CD8-positive, alpha-beta memory T cell (primary cell): ENCODE results near the gene RANGRF. TPM values are rescaled to one million over a fixed set of nuclear protein-coding genes. Genes with fewer than 3 reads are reported as not detected.

ENCODE experiments used
- CTCF ChIA-PET: fragments of 350-600 bp; sonication (Branson Sonifier 250); formaldehyde crosslinking; loops from one replicate; lab custom pipeline; 2021; ENCODE audit warnings: antibody characterized with exemption; lab: Charles Lee
- POLR2A ChIA-PET: fragments of 350-600 bp; sonication (Branson Sonifier 250); formaldehyde crosslinking; loops from one replicate; lab custom pipeline; 2021; ENCODE audit warnings: antibody characterized with exemption; lab: Charles Lee
- DNase-seq, 5 donors: peaks; one replicate each; pipeline versions ENCODE4 v3.0.0 to v3.0.0-alpha.2; 2020 to 2022; ENCODE audit warnings: mixed read lengths in 1 of 5
- H3K27ac ChIP-seq: one replicate; pipeline ENCODE4 v1.7.0; 2013; ENCODE audit warnings: low read depth, mild to moderate bottlenecking, low read length, moderate library complexity
- H3K27me3 ChIP-seq: 2 replicates; pipeline ENCODE4 v1.7.0; 2013; ENCODE audit warnings: low read length, mild to moderate bottlenecking; ENCODE audit not compliant: insufficient read depth, poor library complexity, severe bottlenecking
- H3K36me3 ChIP-seq: 2 replicates; pipeline ENCODE4 v1.7.0; 2013; ENCODE audit warnings: mild to moderate bottlenecking, low read length, moderate library complexity; ENCODE audit not compliant: insufficient read depth
- H3K4me1 ChIP-seq: 2 replicates; pipeline ENCODE4 v1.7.0; 2013; ENCODE audit warnings: mild to moderate bottlenecking, low read length, moderate library complexity; ENCODE audit not compliant: insufficient read depth
- H3K4me3 ChIP-seq: 2 replicates; pipeline ENCODE4 v1.7.0; 2013; ENCODE audit warnings: mild to moderate bottlenecking, low read length
- H3K9me3 ChIP-seq: 2 replicates; pipeline ENCODE4 v1.7.0; 2013; ENCODE audit warnings: mild to moderate bottlenecking, low read length
- H3K27ac Mint-ChIP-seq, 8 donors: one replicate each; pipeline ENCODE4 v1.8.0; 2020 to 2021; ENCODE audit warnings: mixed read lengths in 8 of 8, mild to moderate bottlenecking in 6 of 8, inconsistent platforms in 3 of 8, moderate library complexity in 3 of 8
- H3K27me3 Mint-ChIP-seq, 2 donors: one replicate each; pipeline ENCODE4 v1.8.0; 2020 to 2021; ENCODE audit warnings: mixed read lengths in 2 of 2, mild to moderate bottlenecking in 1 of 2, moderate library complexity in 1 of 2
- H3K36me3 Mint-ChIP-seq, 3 donors: one replicate each; pipeline ENCODE4 v1.8.0; 2020 to 2021; ENCODE audit warnings: mixed read lengths in 3 of 3, inconsistent platforms in 1 of 3, mild to moderate bottlenecking in 1 of 3
- H3K4me1 Mint-ChIP-seq, 3 donors: one replicate each; pipeline ENCODE4 v1.8.0; 2020 to 2021; ENCODE audit warnings: mixed read lengths in 3 of 3, inconsistent platforms in 1 of 3, mild to moderate bottlenecking in 1 of 3
- H3K4me3 Mint-ChIP-seq, 7 donors: one replicate each; pipeline ENCODE4 v1.8.0; 2020 to 2021; ENCODE audit warnings: mixed read lengths in 7 of 7, mild to moderate bottlenecking in 6 of 7, moderate library complexity in 4 of 7, inconsistent platforms in 2 of 7
- H3K9me3 Mint-ChIP-seq, 5 donors: one replicate each; pipeline ENCODE4 v1.8.0; 2020 to 2022; ENCODE audit warnings: mixed read lengths in 5 of 5, mild to moderate bottlenecking in 3 of 5, moderate library complexity in 2 of 5, inconsistent platforms in 1 of 5
- polyA plus RNA-seq: library from polyadenylated mRNA; unstranded; fragments of 300-500 nt; fragmentation: Illumina TruSeq; gene quantifications from one replicate; pipeline ENCODE4 v1.2.3, GENCODE V29; 2021
- total RNA-seq, 2 experiments: library from RNA; stranded (reverse); gene quantifications; one replicate each; pipeline ENCODE4 v1.2.3, GENCODE V29; 2021

The RANGRF gene
- total and polyA plus RNA-seq, 3 experiments from 2014 or later = 66.2 to 81.7 (median 71.1) TPM

DNA sequence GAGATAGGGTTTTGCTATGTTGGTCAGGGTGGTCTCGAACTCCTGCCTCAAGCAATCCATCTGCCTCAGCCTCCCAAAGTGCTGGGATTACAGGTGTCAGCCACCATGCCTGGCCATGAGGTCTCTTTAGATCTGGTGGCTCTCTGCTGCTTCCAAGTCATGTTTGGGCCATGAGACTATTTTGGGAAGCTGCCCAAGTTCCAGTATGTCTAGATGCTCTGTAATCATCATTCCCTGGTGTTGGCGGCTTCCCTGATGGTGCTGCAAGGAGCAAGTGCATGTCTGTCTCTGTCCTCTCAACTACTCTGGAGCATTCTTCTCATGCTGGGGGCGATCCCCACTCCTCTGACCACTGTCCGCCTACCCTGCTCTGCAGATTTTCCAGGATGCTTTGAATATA lies 44.8 kb downstream of the RANGRF start:
- H3K4me3 Mint-ChIP-seq = no peak overlapping the region
- POLR2A ChIA-PET = no interaction called here

DNA sequence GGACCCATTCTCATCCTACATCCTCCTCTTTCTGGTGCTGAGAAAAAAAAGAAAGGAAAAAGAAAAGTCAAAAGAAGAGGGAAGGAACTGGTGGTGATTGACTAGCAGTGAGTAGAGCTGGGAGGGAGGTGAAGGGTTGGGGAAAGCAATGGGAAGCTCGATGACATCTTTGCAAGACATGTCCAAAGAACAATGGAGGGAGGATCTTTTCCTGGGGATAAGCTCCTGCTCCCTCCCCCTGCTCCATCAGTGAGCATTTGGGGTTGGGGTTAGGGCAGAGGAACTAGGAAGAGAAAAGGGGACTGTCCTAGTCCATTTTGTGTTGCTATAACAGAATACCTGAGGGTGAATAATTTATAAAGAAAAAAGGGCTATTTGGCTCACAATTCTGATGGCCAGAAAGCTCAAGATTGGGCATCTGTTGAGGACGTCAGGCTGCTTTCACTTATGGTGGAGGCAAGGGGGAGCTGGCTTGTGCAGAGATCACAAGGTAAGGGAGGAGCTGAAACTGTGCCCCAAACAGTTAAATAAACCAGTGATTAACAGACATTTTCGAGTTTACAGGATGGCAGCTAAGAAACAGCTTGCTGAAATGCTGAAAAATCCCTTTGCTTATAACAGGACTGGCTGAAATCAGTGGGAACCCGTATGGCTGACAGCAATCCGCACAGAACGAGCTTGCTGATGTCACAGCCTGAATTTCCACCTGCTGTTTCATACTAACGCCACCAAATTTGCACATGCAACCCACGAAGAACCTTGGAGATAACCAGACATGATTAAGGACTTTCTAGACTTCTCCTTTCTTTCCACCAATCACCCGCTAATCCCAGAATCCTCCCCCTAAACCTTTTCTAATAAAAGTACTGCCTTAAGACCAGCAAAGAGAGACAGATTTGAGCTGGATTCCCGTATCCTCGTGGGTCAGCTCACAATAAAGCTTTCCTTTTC lies 49.6 kb downstream of the RANGRF start:
- CTCF ChIA-PET = interaction anchor here (0.8 kb wide), 1 partner anchor 12 kb away, joined by 3 read pairs; no protein-coding TSS in a partner anchor

More for the DNA sequence above, 44.8 kb downstream of the RANGRF start:
- peaks cover 0 to 7% (median 7%) of the 10 kb centered on the region in 3 donors for H3K4me1 Mint-ChIP-seq
- no peaks in the 10 kb centered on the region for H3K36me3 ChIP-seq
- no peaks in the 10 kb centered on the region for H3K36me3 Mint-ChIP-seq
- H3K27ac ChIP-seq = no peak overlapping the region
- CTCF ChIA-PET = no interaction called here
- H3K9me3 ChIP-seq = no peaks in the 10 kb centered on the region
- DNase-seq = no peak
- H3K4me3 ChIP-seq = no peak overlapping the region
- H3K27me3 ChIP-seq = no peaks in the 10 kb centered on the region
- H3K27ac Mint-ChIP-seq = peak overlapping the region in 1 of 8 donors; percentile 17
- H3K27me3 Mint-ChIP-seq = peaks cover 8 to 23% of the 10 kb centered on the region in 2 donors
- no peaks in the 10 kb centered on the region for H3K4me1 ChIP-seq
- H3K9me3 Mint-ChIP-seq = no peaks in the 10 kb centered on the region

DNA sequence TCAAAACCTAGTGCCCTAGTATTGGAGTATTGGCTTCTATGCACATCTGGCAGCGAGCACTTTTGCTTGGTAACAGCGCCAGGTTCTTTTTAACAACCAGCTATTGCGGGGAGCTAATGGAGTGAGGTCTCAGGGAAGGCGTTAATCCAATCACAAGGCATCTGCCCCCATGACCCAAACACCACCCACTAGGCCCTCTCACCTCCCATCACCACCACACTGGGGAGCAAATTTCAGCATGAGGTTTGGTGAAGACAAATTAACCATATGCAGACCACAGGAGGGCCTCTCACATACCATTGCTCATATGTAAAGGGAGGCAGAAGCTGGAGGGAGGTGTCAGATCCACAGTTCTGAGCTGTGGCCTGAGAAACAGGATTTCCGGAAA lies 50.3 kb downstream of the RANGRF start:
- H3K4me3 ChIP-seq = no peak overlapping the region
- no peaks in the 10 kb centered on the region for H3K27me3 ChIP-seq
- H3K4me1 ChIP-seq = no peaks in the 10 kb centered on the region
- no peaks in the 10 kb centered on the region for H3K36me3 ChIP-seq
- no peaks in the 10 kb centered on the region for H3K36me3 Mint-ChIP-seq
- H3K27ac ChIP-seq = no peak overlapping the region
- no peaks in the 10 kb centered on the region for H3K27me3 Mint-ChIP-seq
- no peaks in the 10 kb centered on the region for H3K9me3 Mint-ChIP-seq
- no peaks in the 10 kb centered on the region for H3K9me3 ChIP-seq
- CTCF ChIA-PET = no interaction called here
- H3K27ac Mint-ChIP-seq = no peak overlapping the region
- POLR2A ChIA-PET = interaction anchor here (0.8 kb wide), 2 partner anchors 12 to 711 kb away, joined by 3 to 4 read pairs; no protein-coding TSS in a partner anchor
- DNase-seq = no peak
- no peak overlapping the region for H3K4me3 Mint-ChIP-seq
- H3K4me1 Mint-ChIP-seq = peaks cover 0 to 12% (median 8%) of the 10 kb centered on the region in 3 donors

More for the DNA sequence above, 49.6 kb downstream of the RANGRF start:
- peaks cover 0 to 3% of the 10 kb centered on the region in 2 donors for H3K27me3 Mint-ChIP-seq
- no peaks in the 10 kb centered on the region for H3K9me3 Mint-ChIP-seq
- no peak overlapping the region for H3K27ac ChIP-seq
- H3K4me3 Mint-ChIP-seq = peak overlapping the region in 4 of 7 donors; percentile 27 to 74 (median 44)
- no peaks in the 10 kb centered on the region for H3K9me3 ChIP-seq
- H3K4me3 ChIP-seq = no peak overlapping the region
- POLR2A ChIA-PET = interaction anchor here (0.8 kb wide), 2 partner anchors 12 to 710 kb away, joined by 3 to 4 read pairs; no protein-coding TSS in a partner anchor
- no peak for DNase-seq
- H3K27ac Mint-ChIP-seq = peak overlapping the region in 1 of 8 donors; percentile 85
- no peaks in the 10 kb centered on the region for H3K4me1 ChIP-seq
- H3K4me1 Mint-ChIP-seq = peaks cover 0 to 12% (median 8%) of the 10 kb centered on the region in 3 donors
- H3K36me3 ChIP-seq = no peaks in the 10 kb centered on the region
- H3K27me3 ChIP-seq = no peaks in the 10 kb centered on the region
- no peaks in the 10 kb centered on the region for H3K36me3 Mint-ChIP-seq

DNA sequence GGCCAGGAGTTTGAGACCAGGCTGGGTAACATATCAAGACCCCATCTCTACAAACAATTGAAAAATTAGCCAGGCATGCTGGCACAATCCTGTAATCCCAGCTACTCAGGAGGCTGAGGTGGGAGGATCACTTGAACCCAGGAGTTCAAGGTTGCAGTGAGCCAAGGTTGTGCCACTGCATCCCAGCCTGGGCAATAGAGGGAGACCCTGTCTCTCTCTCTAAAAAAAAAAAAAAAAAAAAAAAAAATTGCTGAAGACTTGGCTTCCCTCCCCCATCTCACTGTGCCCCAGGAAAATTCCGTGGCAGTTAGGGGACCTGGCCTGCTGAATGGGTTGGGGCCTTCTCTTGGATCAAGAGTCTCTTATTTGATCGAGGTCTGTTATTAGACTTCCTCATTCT lies 51.1 kb downstream of the RANGRF start, which contains the start of gene ODF4:
Gene ODF4 (plus strand): TSS at position 301 of the 400 bp plus-strand sequence. CDS start 212 bp downstream, outside the sequence.
- Histone ChIP-seq H3K27ac (no peak within 1 kb of the TSS), H3K4me3 (no peak within 1 kb of the TSS), H3K4me1 (no peaks in the 10 kb centered on the region), H3K9me3 (no peaks in the 10 kb centered on the region), H3K27me3 (no peaks in the 10 kb centered on the region), H3K36me3 (no peaks in the 10 kb centered on the region)
- no peaks in the 10 kb centered on the region for H3K9me3 Mint-ChIP-seq
- H3K27me3 Mint-ChIP-seq = no peaks in the 10 kb centered on the region
- H3K4me3 Mint-ChIP-seq = no peak within 1 kb of the TSS
- no peak for DNase-seq
- peaks cover 0 to 12% (median 8%) of the 10 kb centered on the region in 3 donors for H3K4me1 Mint-ChIP-seq
- no peaks in the 10 kb centered on the region for H3K36me3 Mint-ChIP-seq
- ChIA-PET POLR2A (no interaction called here), CTCF (interaction anchor here (0.7 kb wide), 1 partner anchor 42 kb away, joined by 3 read pairs; no protein-coding TSS in a partner anchor)
- peak within 1 kb of the TSS in 1 of 8 donors; percentile 17 for H3K27ac Mint-ChIP-seq

Other genes with a start within 250 kb of the RANGRF start
- not detected for gene ALOX15B, start 249.6 kb upstream of the RANGRF start, total RNA-seq
- gene ALOX15B, start 249.6 kb upstream of the RANGRF start, polyA plus RNA-seq = not detected
- 1 to 10 TPM; 1.3 to 1.9 TPM for gene ALOX12B, start 201.0 kb upstream of the RANGRF start, total RNA-seq
- gene ALOX12B, start 201.0 kb upstream of the RANGRF start, polyA plus RNA-seq = not detected
- gene ALOXE3, start 170.2 kb upstream of the RANGRF start, total RNA-seq = not detected
- not detected for gene ALOXE3, start 170.2 kb upstream of the RANGRF start, polyA plus RNA-seq
- gene HES7, start 164.6 kb upstream of the RANGRF start, total RNA-seq = 1 to 10 TPM; 1.6 to 1.8 TPM
- gene HES7, start 164.6 kb upstream of the RANGRF start, polyA plus RNA-seq = not detected
- 10 to 100 TPM; 26.5 to 35.8 TPM for gene PER1, start 136.3 kb upstream of the RANGRF start, total RNA-seq
- gene PER1, start 136.3 kb upstream of the RANGRF start, polyA plus RNA-seq = 12.1 TPM
- gene VAMP2, start 125.7 kb upstream of the RANGRF start, total RNA-seq = 10 to 100 TPM; 38.3 to 41.0 TPM
- 98.3 TPM for gene VAMP2, start 125.7 kb upstream of the RANGRF start, polyA plus RNA-seq
- gene TMEM107, start 112.3 kb upstream of the RANGRF start, total RNA-seq = 10 to 100 TPM; 21.3 to 22.4 TPM
- 50.7 TPM for gene TMEM107, start 112.3 kb upstream of the RANGRF start, polyA plus RNA-seq
- 1 to 10 TPM; 8.1 to 8.8 TPM for gene BORCS6, start 98.5 kb upstream of the RANGRF start, total RNA-seq
- gene BORCS6, start 98.5 kb upstream of the RANGRF start, polyA plus RNA-seq = 30.0 TPM
- gene AURKB, start 78.1 kb upstream of the RANGRF start, total RNA-seq = 10 to 100 TPM; 88.1 to 94.4 TPM
- gene AURKB, start 78.1 kb upstream of the RANGRF start, polyA plus RNA-seq = 0.63 TPM
- gene CTC1, start 40.6 kb upstream of the RANGRF start, total RNA-seq = 10 to 100 TPM; 69.2 to 70.2 TPM
- 36.8 TPM for gene CTC1, start 40.6 kb upstream of the RANGRF start, polyA plus RNA-seq
- gene PFAS, start 39.4 kb upstream of the RANGRF start, total RNA-seq = 100 to 1,000 TPM; 167 to 168 TPM
- gene PFAS, start 39.4 kb upstream of the RANGRF start, polyA plus RNA-seq = 17.7 TPM
- gene SLC25A35, start 6.7 kb downstream of the RANGRF start, total RNA-seq = 1 to 10 TPM; 2.8 to 3.7 TPM
- gene SLC25A35, start 6.7 kb downstream of the RANGRF start, polyA plus RNA-seq = 1.7 TPM
- gene ARHGEF15, start 21.6 kb downstream of the RANGRF start, total RNA-seq = not detected
- gene ARHGEF15, start 21.6 kb downstream of the RANGRF start, polyA plus RNA-seq = not detected
- not detected for gene ODF4, start 51.2 kb downstream of the RANGRF start, total RNA-seq
- gene ODF4, start 51.2 kb downstream of the RANGRF start, polyA plus RNA-seq = not detected
- 1,000 to 10,000 TPM; 2,453 to 2,522 TPM for gene RPL26, start 94.5 kb downstream of the RANGRF start, total RNA-seq
- 1,507 TPM for gene RPL26, start 94.5 kb downstream of the RANGRF start, polyA plus RNA-seq
- gene RNF222, start 109.2 kb downstream of the RANGRF start, total RNA-seq = not detected
- 0.18 TPM for gene RNF222, start 109.2 kb downstream of the RANGRF start, polyA plus RNA-seq
- 10 to 100 TPM; 50.6 to 57.1 TPM for gene NDEL1, start 147.2 kb downstream of the RANGRF start, total RNA-seq
- 66.6 TPM for gene NDEL1, start 147.2 kb downstream of the RANGRF start, polyA plus RNA-seq